Lung (tissue), 12 donors: ENCODE measurements around the gene KDM4C. TPM values are rescaled to one million over a fixed set of nuclear protein-coding genes. Genes with fewer than 3 reads are reported as not detected.

Experiments
- ATAC-seq: fragments of 200-7000 bp; cut with Tn5 transposase; one replicate; pipeline ENCODE4 v1.9.1; 2020; ENCODE audit warnings: moderate number of reproducible peaks; ENCODE audit not compliant: insufficient read depth, low FRiP score
- DNase-seq, 3 donors: peaks; one replicate each; pipeline ENCODE4 v3.0.0-alpha.2; 2013 to 2017
- H3K27ac ChIP-seq, 2 donors: one replicate each; pipeline ENCODE4 v1.5.1; 2013; ENCODE audit warnings: mild to moderate bottlenecking in 2 of 2, moderate library complexity in 2 of 2, control low read depth in 1 of 2, inconsistent platforms in 1 of 2, low read depth in 1 of 2, low read length in 1 of 2
- H3K27me3 ChIP-seq, 3 donors: one replicate each; pipeline ENCODE4 v1.5.1; 2013; ENCODE audit warnings: low read length in 2 of 3; ENCODE audit not compliant: control insufficient read depth in 3 of 3, insufficient read depth in 3 of 3
- H3K36me3 ChIP-seq, 4 donors: one replicate each; pipeline ENCODE4 v1.5.1; 2013; ENCODE audit warnings: low read length in 4 of 4, mild to moderate bottlenecking in 1 of 4, moderate library complexity in 1 of 4; ENCODE audit not compliant: control insufficient read depth in 4 of 4, insufficient read depth in 4 of 4
- H3K4me1 ChIP-seq, 5 donors: one replicate each; pipeline ENCODE4 v1.5.1; 2013; ENCODE audit warnings: low read length in 5 of 5, mild to moderate bottlenecking in 2 of 5, moderate library complexity in 1 of 5; ENCODE audit not compliant: control insufficient read depth in 5 of 5, insufficient read depth in 5 of 5
- H3K4me3 ChIP-seq: one replicate; pipeline ENCODE4 v1.5.1; 2013; ENCODE audit warnings: mild to moderate bottlenecking, control low read depth, moderate library complexity
- H3K9ac ChIP-seq, 2 donors: one replicate each; pipeline ENCODE4 v1.5.1; 2013; ENCODE audit warnings: low read length in 2 of 2, control low read depth in 1 of 2; ENCODE audit not compliant: insufficient read depth in 1 of 2
- H3K9me3 ChIP-seq, 4 donors: one replicate each; pipeline ENCODE4 v1.5.1; 2013; ENCODE audit warnings: low read length in 3 of 4, mild to moderate bottlenecking in 1 of 4, moderate library complexity in 1 of 4; ENCODE audit not compliant: control insufficient read depth in 4 of 4, insufficient read depth in 3 of 4
- CTCF ChIP-seq: IDR thresholded peaks from 2 replicates; pipeline ENCODE4 v1.5.1; 2012; ENCODE audit warnings: mild to moderate bottlenecking; ENCODE audit errors: control extremely low read depth, extremely low read depth
- WGBS, 2 donors: extraction: QIAGEN DNeasy Blood & Tissue Kit; methylation state at CpG; one replicate each; pipeline ENCODE4 v1.1.7; 2013; 5-methylcytosine and 5-hydroxymethylcytosine counted together
- polyA plus RNA-seq, 2 donors: library from polyadenylated mRNA; stranded (reverse); fragments of 200-250 nt; gene quantifications; one replicate each; pipeline ENCODE4 v1.2.1, GENCODE V29; 2013
- total RNA-seq, 2 donors: library from RNA; depleted of rRNA in 1 of 2; stranded (reverse); fragments of >200 nt in 1 of 2; gene quantifications; one replicate each; pipeline ENCODE4 v1.2.1, GENCODE V29; 2014 to 2021
- donor health status: control.
- donor health status: control.
- donor health status: Bipolar disorder and iron deficiency.
- donor health status: healthy.
- donor health status: DM: yes; HTN: yes; CAD: no.

The KDM4C gene
- total and polyA plus RNA-seq, 4 donors: 7.1 to 78.5 (median 25.0) TPM

DNA sequence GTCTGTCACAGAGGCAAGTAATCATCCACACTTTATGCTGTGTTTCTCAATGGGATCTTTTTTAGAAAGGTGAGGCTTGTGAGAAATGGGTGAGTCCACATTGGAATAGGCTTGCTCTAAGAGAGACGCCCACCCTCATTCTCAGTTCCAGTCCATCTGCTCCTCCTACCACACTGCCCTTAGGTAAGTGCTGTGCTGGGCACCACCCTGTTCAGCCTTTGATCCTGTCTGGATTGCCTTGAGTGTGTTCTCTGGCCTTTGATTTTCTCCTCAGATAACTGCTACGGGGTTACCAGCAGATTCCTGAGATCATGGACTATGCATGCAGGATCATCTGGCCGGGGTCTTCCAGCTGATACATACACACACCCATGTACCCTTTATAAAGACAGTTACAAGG lies 328.6 kb downstream of the KDM4C start:
- H3K27ac ChIP-seq: no peak overlapping the region
- H3K4me3 ChIP-seq: no peak overlapping the region
- no peaks in the 10 kb centered on the region for H3K9me3 ChIP-seq
- H3K9ac ChIP-seq: no peak overlapping the region
- H3K4me1 ChIP-seq: peaks cover 0 to 8% (median 2%) of the 10 kb centered on the region in 5 donors
- DNase-seq (no peak), ATAC-seq (no peak)
- H3K27me3 ChIP-seq: no peaks in the 10 kb centered on the region
- peaks cover 0 to 3% (median 0%) of the 10 kb centered on the region in 4 donors for H3K36me3 ChIP-seq
- WGBS, 2 donors: 97% methylated on average over 3 of the region's 3 CpGs
- TF ChIP-seq CTCF: no peak

- Histone ChIP-seq H3K4me1 (peaks cover 0 to 7% (median 3%) of the 10 kb centered on the region in 5 donors), H3K27me3 (no peaks in the 10 kb centered on the region), H3K9me3 (no peaks in the 10 kb centered on the region), H3K27ac (no peak overlapping the region), H3K4me3 (no peak overlapping the region), H3K36me3 (peaks cover 0 to 6% (median 0%) of the 10 kb centered on the region in 4 donors), H3K9ac (no peak overlapping the region)
- TF ChIP-seq CTCF: no peak
- no peak for ATAC-seq
- DNase-seq: peak in 2 of 3 donors; percentile 24 to 25
- 62 to 73% methylated on average over 3 of the region's 3 CpGs for WGBS, 2 donors
Observed at GRCh38 chr9:7088611-7089010, 330.8 kb downstream of the KDM4C start.

- H3K9ac ChIP-seq: no peak overlapping the region
- no peaks in the 10 kb centered on the region for H3K9me3 ChIP-seq
- DNase-seq (no peak), ATAC-seq (no peak)
- no peaks in the 10 kb centered on the region for H3K27me3 ChIP-seq
- WGBS, 2 donors: 74 to 86% methylated on average over 5 of the region's 5 CpGs
- peaks cover 0 to 6% (median 0%) of the 10 kb centered on the region in 4 donors for H3K36me3 ChIP-seq
- peaks cover 0 to 7% (median 3%) of the 10 kb centered on the region in 5 donors for H3K4me1 ChIP-seq
- no peak overlapping the region for H3K27ac ChIP-seq
- TF ChIP-seq CTCF: no peak
- no peak overlapping the region for H3K4me3 ChIP-seq
Observed at GRCh38 chr9:7089406-7090193, 331.8 kb downstream of the KDM4C start.

- no peak for TF ChIP-seq CTCF
- DNase-seq (no peak), ATAC-seq (no peak)
- 77 to 87% methylated on average over 4 of the region's 4 CpGs for WGBS, 2 donors
- H3K9ac ChIP-seq: no peak overlapping the region
- H3K27ac ChIP-seq: no peak overlapping the region
- H3K4me1 ChIP-seq: peaks cover 0 to 12% (median 3%) of the 10 kb centered on the region in 5 donors
- no peaks in the 10 kb centered on the region for H3K9me3 ChIP-seq
- H3K36me3 ChIP-seq: peaks cover 0 to 8% (median 0%) of the 10 kb centered on the region in 4 donors
- H3K27me3 ChIP-seq: no peaks in the 10 kb centered on the region
- no peak overlapping the region for H3K4me3 ChIP-seq
Observed at GRCh38 chr9:7093040-7093439, 335.3 kb downstream of the KDM4C start.
